Loucy (cell line): ENCODE data around the gene SCO2.

ENCODE experiments used
- H2AFZ ChIP-seq: fragments of 200-600 bp; sonication (generic); 2 replicates; pipeline ENCODE4 v1.6.0; 2016; ENCODE audit warnings: antibody characterized with exemption, mild to moderate bottlenecking, low read length, moderate library complexity
- H3F3A ChIP-seq: fragments of 200-600 bp; 2 replicates; pipeline ENCODE4 v1.6.0; 2016; ENCODE audit warnings: antibody characterized with exemption, low read depth, mild to moderate bottlenecking
- H3K27me3 ChIP-seq: fragments of 200-600 bp; sonication (generic); 2 replicates; pipeline ENCODE4 v1.6.1; 2014; ENCODE audit warnings: low read length, mild to moderate bottlenecking; ENCODE audit not compliant: insufficient read depth, poor library complexity, severe bottlenecking
- H3K36me3 ChIP-seq: fragments of 200-600 bp; sonication (generic); 2 replicates; pipeline ENCODE4 v1.6.1; 2016; ENCODE audit warnings: low read length; ENCODE audit not compliant: insufficient read depth
- H3K4me1 ChIP-seq: fragments of 200-600 bp; sonication (generic); 2 replicates; pipeline ENCODE4 v1.5.1; 2014; ENCODE audit warnings: low read length, mild to moderate bottlenecking; ENCODE audit not compliant: insufficient read depth, poor library complexity, severe bottlenecking
- H3K4me2 ChIP-seq: fragments of 200-600 bp; sonication (generic); 2 replicates; pipeline ENCODE4 v1.6.0; 2014; ENCODE audit warnings: antibody characterized with exemption, low read length, low read depth, mild to moderate bottlenecking; ENCODE audit not compliant: poor library complexity, severe bottlenecking
- H3K4me3 ChIP-seq: fragments of 200-600 bp; sonication (generic); 2 replicates; pipeline ENCODE4 v1.5.1; 2014; ENCODE audit warnings: low read length, mild to moderate bottlenecking, mixed read lengths; ENCODE audit not compliant: poor library complexity, severe bottlenecking
- H3K79me2 ChIP-seq: fragments of 200-600 bp; sonication (generic); 2 replicates; pipeline ENCODE4 v1.6.1; 2014; ENCODE audit warnings: low read length; ENCODE audit not compliant: insufficient read depth
- H3K9ac ChIP-seq: fragments of 200-600 bp; sonication (generic); 2 replicates; pipeline ENCODE4 v1.6.0; 2014; ENCODE audit warnings: mild to moderate bottlenecking, low read depth, low read length, moderate library complexity; ENCODE audit not compliant: poor library complexity, severe bottlenecking
- H3K9me2 ChIP-seq: fragments of 200-600 bp; sonication (generic); replicated peaks from 2 replicates; pipeline ENCODE4 v1.6.1; 2016; ENCODE audit warnings: low read depth, low read length, mixed read lengths
- H3K9me3 ChIP-seq: fragments of 200-600 bp; sonication (generic); 2 replicates; pipeline ENCODE4 v1.6.1; 2014; ENCODE audit warnings: mild to moderate bottlenecking, antibody characterized with exemption, low read length, low read depth; ENCODE audit not compliant: insufficient read depth
- H4K20me1 ChIP-seq: fragments of 200-600 bp; sonication (generic); 2 replicates; pipeline ENCODE4 v1.6.0; 2014; ENCODE audit warnings: antibody characterized with exemption, low read length, mild to moderate bottlenecking; ENCODE audit not compliant: insufficient read depth, poor library complexity, severe bottlenecking
- CTCF ChIP-seq: fragments of 200-600 bp; sonication (generic); conservative IDR thresholded peaks from 2 replicates; pipeline ENCODE4 v1.5.1; 2014; ENCODE audit warnings: mild to moderate bottlenecking, antibody characterized with exemption, low read length
- EZH2phosphoT487 ChIP-seq: fragments of 200-600 bp; IDR thresholded peaks from 2 replicates; pipeline ENCODE4 v1.6.1; 2018; ENCODE audit warnings: antibody characterized with exemption, mild to moderate bottlenecking, moderate library complexity, borderline replicate concordance

SCO2 gene

DNA sequence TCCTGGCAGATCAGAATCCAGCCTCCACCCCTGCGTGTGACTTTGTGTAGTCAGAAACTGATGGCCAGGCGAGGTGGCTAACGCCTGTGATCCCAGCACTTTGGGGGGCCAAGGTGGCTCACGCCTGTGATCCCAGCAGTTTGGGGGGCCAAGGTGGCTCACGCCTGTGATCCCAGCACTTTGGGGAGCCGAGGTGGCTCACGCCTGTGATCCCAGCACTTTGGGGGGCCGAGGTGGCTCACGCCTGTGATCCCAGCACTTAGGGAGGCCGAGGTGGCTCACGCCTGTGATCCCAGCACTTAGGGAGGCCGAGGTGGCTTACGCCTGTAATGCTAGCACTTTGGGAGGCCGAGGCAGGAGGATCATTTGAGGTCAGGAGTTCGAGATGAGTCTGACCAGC lies 12.2 kb downstream of the SCO2 start:
- H3K27me3 ChIP-seq: no peaks in the 10 kb centered on the region
- TF ChIP-seq EZH2phosphoT487: no peak
- no peak for TF ChIP-seq CTCF
- H3K9me3 ChIP-seq: no peaks in the 10 kb centered on the region
- H3K4me1 ChIP-seq: peaks cover 32% of the 10 kb centered on the region
- H3K9me2 ChIP-seq: no peaks in the 10 kb centered on the region
- H2AFZ ChIP-seq: no peak overlapping the region
- peak overlapping the region; percentile 33 for H3K4me3 ChIP-seq
- peaks cover 19% of the 10 kb centered on the region for H4K20me1 ChIP-seq
- peak overlapping the region; percentile 31 for H3K9ac ChIP-seq
- H3K4me2 ChIP-seq: peak overlapping the region; percentile 48
- H3K79me2 ChIP-seq: peaks cover 85% of the 10 kb centered on the region
- H3F3A ChIP-seq: no peaks in the 10 kb centered on the region
- H3K36me3 ChIP-seq: peaks cover 10% of the 10 kb centered on the region; the same call in 1 of the 2 replicates

- H3K79me2 ChIP-seq: peaks cover 79% of the 10 kb centered on the region
- peak overlapping the region; percentile 89 for H3K4me2 ChIP-seq
- H2AFZ ChIP-seq: peak overlapping the region; percentile 88; the same call in 1 of the 2 replicates
- no peaks in the 10 kb centered on the region for H3K9me2 ChIP-seq
- peaks cover 24% of the 10 kb centered on the region for H3K4me1 ChIP-seq
- peaks cover 10% of the 10 kb centered on the region for H4K20me1 ChIP-seq
- TF ChIP-seq CTCF: no peak
- TF ChIP-seq EZH2phosphoT487: no peak
- H3K9me3 ChIP-seq: no peaks in the 10 kb centered on the region
- no peaks in the 10 kb centered on the region for H3K27me3 ChIP-seq
- H3K9ac ChIP-seq: peak overlapping the region; percentile 76
- no peaks in the 10 kb centered on the region for H3F3A ChIP-seq
- peak overlapping the region; percentile 77 for H3K4me3 ChIP-seq
- H3K36me3 ChIP-seq: no peaks in the 10 kb centered on the region
Measured at GRCh38 chr22:50508897-50509296, 16.5 kb downstream of the SCO2 start.

DNA sequence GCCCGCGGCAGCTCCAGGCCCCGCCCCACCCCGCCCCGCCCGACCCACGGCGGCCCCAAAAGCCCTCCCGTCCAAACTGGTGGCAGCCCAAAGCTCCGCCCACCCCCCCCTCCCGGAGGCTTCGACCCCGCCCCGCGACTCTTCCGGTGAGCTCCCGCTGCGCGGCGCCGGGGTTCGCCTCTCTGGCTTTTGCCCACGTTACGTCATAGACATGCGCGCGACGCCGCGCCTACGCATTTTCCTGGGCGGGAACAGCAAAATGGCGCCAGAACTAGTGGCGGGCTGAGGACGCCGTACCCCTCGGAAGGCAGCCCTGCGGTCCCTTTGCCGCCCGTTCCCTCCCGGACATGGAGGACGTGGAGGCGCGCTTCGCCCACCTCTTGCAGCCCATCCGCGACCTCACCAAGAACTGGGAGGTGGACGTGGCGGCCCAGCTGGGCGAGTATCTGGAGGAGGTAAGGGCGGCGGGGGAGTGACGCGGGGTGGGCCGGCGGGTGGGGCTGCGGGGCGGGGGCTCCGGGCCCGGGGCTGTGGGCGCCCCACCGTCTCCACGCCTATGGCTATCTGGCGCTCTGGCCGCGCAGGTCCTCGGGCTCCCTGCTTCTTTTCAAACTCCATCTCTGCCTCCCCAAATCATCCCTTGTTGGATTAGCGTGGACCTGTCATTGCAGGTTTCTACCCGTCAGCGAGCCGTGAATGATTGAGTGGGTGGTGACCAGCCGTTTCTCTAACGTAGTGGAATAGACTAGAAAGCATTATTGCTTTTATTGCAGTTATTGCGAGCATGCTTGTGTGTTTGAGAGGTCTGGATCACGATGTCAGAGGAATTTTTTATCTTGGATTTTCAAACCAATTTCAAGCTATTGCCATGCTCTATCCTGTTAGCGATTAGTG lies 17.2 kb downstream of the SCO2 start, which contains the start of gene NCAPH2:
Gene NCAPH2 (plus strand): TSS at position 234 of the 894 bp plus-strand sequence. CDS start 114 bp downstream, at position 348.
- H3K9ac ChIP-seq: peak within 1 kb of the TSS; percentile 95
- TF ChIP-seq EZH2phosphoT487: no peak
- TF ChIP-seq CTCF: no peak
- H3K4me3 ChIP-seq: peak within 1 kb of the TSS; percentile 94
- H3F3A ChIP-seq: no peaks in the 10 kb centered on the region
- peaks cover 72% of the 10 kb centered on the region for H3K79me2 ChIP-seq
- peak within 1 kb of the TSS; percentile 89 for H3K4me2 ChIP-seq
- H3K9me2 ChIP-seq: no peaks in the 10 kb centered on the region
- H3K4me1 ChIP-seq: peaks cover 21% of the 10 kb centered on the region
- H2AFZ ChIP-seq: peak within 1 kb of the TSS; percentile 93
- no peaks in the 10 kb centered on the region for H3K36me3 ChIP-seq
- H3K27me3 ChIP-seq: no peaks in the 10 kb centered on the region
- H4K20me1 ChIP-seq: peaks cover 10% of the 10 kb centered on the region
- H3K9me3 ChIP-seq: no peaks in the 10 kb centered on the region
